Measurements from ENCODE around the gene CFAP54. TPM values are rescaled to one million over a fixed set of nuclear protein-coding genes. Genes with fewer than 3 reads are reported as not detected.

The CFAP54 gene
- total RNA-seq, 4 donors from 2014 or later: 1.3 to 14.2 (median 6.2) TPM

GRCh38 chr12:96743606-96744005 is 254.2 kb downstream of the CFAP54 start:
- no peak overlapping the region for H3K4me3 ChIP-seq
- TF ChIP-seq CTCF (IDR thresholded peaks at IDR 0.05) (no peak), POLR2A (IDR thresholded peaks at IDR 0.05) (no peak)
- no peaks in the 10 kb centered on the region for H3K36me3 ChIP-seq
- intact Hi-C loops (cut with DNase I; ENCODE audit: low total_unique reads): no loop called here
- no peak for DNase-seq
- no peak overlapping the region for H3K27ac ChIP-seq
- H3K4me1 ChIP-seq: no peaks in the 10 kb centered on the region
- no peaks in the 10 kb centered on the region for H3K27me3 ChIP-seq
- no peaks in the 10 kb centered on the region for H3K9me3 ChIP-seq

GRCh38 chr12:96749999-96750398 is 260.6 kb downstream of the CFAP54 start:
- no peak for DNase-seq
- no peak for TF ChIP-seq CTCF (IDR thresholded peaks at IDR 0.05)
- no peak for TF ChIP-seq POLR2A (IDR thresholded peaks at IDR 0.05)
- Histone ChIP-seq H3K4me1 (no peaks in the 10 kb centered on the region), H3K36me3 (no peaks in the 10 kb centered on the region), H3K27ac (no peak overlapping the region), H3K4me3 (no peak overlapping the region), H3K9me3 (no peaks in the 10 kb centered on the region), H3K27me3 (no peaks in the 10 kb centered on the region)
- intact Hi-C loops (cut with DNase I; ENCODE audit: low total_unique reads): no loop called here

- Histone ChIP-seq H3K9me3 (no peaks in the 10 kb centered on the region), H3K4me3 (no peak overlapping the region), H3K27ac (no peak overlapping the region), H3K4me1 (no peaks in the 10 kb centered on the region), H3K36me3 (no peaks in the 10 kb centered on the region), H3K27me3 (no peaks in the 10 kb centered on the region)
- no peak for DNase-seq
- intact Hi-C loops (cut with DNase I; ENCODE audit: low total_unique reads): no loop called here
- TF ChIP-seq POLR2A (IDR thresholded peaks at IDR 0.05) (no peak), CTCF (IDR thresholded peaks at IDR 0.05) (no peak)
These were observed 262.2 kb downstream of the CFAP54 start for GRCh38 chr12:96751626-96752025.

- no peak overlapping the region for H3K4me3 ChIP-seq
- H3K27me3 ChIP-seq: no peaks in the 10 kb centered on the region
- H3K4me1 ChIP-seq: no peaks in the 10 kb centered on the region
- H3K36me3 ChIP-seq: no peaks in the 10 kb centered on the region
- H3K27ac ChIP-seq: no peak overlapping the region
- TF ChIP-seq CTCF (IDR thresholded peaks at IDR 0.05) (no peak), POLR2A (IDR thresholded peaks at IDR 0.05) (no peak)
- intact Hi-C loops (cut with DNase I; ENCODE audit: low total_unique reads): no loop called here
- H3K9me3 ChIP-seq: no peaks in the 10 kb centered on the region
- no peak for DNase-seq
These were observed 262.8 kb downstream of the CFAP54 start for GRCh38 chr12:96752211-96752610.

- no peak for DNase-seq
- no peak overlapping the region for H3K4me3 ChIP-seq
- no peaks in the 10 kb centered on the region for H3K27me3 ChIP-seq
- no peaks in the 10 kb centered on the region for H3K9me3 ChIP-seq
- H3K27ac ChIP-seq: no peak overlapping the region
- H3K4me1 ChIP-seq: no peaks in the 10 kb centered on the region
- TF ChIP-seq CTCF (IDR thresholded peaks at IDR 0.05) (no peak), POLR2A (IDR thresholded peaks at IDR 0.05) (no peak)
- intact Hi-C loops (cut with DNase I; ENCODE audit: low total_unique reads): no loop called here
- H3K36me3 ChIP-seq: no peaks in the 10 kb centered on the region
These were observed 276.9 kb downstream of the CFAP54 start for GRCh38 chr12:96766232-96766631.

Measured in uterus (tissue), 4 donors.